ENCODE measurements around the gene RNF123.

RNF123 gene

DNA sequence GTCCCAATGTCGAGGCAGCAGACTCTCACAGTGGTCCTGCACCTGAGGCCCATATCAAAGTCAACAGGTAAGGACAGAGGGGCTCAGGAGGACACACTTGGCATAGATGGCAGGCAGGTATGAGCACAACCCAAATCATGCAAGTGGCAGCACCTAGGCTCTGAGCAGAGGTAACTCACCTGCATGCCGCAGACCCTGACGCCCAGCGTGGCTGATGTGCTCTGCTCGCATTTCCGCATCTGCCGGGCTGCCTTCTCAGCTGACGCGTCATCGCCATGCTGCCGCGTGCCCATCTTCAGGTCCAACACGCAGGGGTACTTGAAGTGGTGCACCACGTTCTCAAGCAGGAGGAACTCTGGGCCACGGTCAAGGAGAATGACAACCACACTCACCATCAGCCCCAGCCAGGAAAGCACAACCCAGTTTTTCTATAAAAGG, 38.6 kb downstream of the RNF123 start:
- H3K9ac ChIP-seq: no peak overlapping the region
- no peaks in the 10 kb centered on the region for H4K20me1 ChIP-seq (ENCODE audit: insufficient read depth)
- TF ChIP-seq, protein P1, sequence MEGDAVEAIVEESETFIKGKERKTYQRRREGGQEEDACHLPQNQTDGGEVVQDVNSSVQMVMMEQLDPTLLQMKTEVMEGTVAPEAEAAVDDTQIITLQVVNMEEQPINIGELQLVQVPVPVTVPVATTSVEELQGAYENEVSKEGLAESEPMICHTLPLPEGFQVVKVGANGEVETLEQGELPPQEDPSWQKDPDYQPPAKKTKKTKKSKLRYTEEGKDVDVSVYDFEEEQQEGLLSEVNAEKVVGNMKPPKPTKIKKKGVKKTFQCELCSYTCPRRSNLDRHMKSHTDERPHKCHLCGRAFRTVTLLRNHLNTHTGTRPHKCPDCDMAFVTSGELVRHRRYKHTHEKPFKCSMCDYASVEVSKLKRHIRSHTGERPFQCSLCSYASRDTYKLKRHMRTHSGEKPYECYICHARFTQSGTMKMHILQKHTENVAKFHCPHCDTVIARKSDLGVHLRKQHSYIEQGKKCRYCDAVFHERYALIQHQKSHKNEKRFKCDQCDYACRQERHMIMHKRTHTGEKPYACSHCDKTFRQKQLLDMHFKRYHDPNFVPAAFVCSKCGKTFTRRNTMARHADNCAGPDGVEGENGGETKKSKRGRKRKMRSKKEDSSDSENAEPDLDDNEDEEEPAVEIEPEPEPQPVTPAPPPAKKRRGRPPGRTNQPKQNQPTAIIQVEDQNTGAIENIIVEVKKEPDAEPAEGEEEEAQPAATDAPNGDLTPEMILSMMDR (conservative IDR thresholded peaks at IDR 0.05; ENCODE audit: low read depth, low read length): no peak
- H3K27me3 ChIP-seq (ENCODE audit: insufficient read depth, low read depth): no peaks in the 10 kb centered on the region
- H3K4me2 ChIP-seq: no peak overlapping the region
- no peak overlapping the region for H3K4me3 ChIP-seq (IDR thresholded peaks at IDR 0.05; ENCODE audit: insufficient read depth, low read depth, low read length)
- H3K4me1 ChIP-seq (ENCODE audit: low read depth, poor library complexity, severe bottlenecking): peaks cover 10% of the 10 kb centered on the region
- peaks cover 6% of the 10 kb centered on the region; the same call in 1 of the 2 replicates for H3K79me2 ChIP-seq (ENCODE audit: insufficient read depth, low read depth)
- no peak overlapping the region for H2AFZ ChIP-seq (ENCODE audit: low read depth)
- no peaks in the 10 kb centered on the region for H3K36me3 ChIP-seq (ENCODE audit: insufficient read depth)
- H3K27ac ChIP-seq: no peak overlapping the region

GRCh38 chr3:49729966-49730609, 40.7 kb downstream of the RNF123 start:
- Histone ChIP-seq H3K27ac (no peak overlapping the region), H3K9ac (no peak overlapping the region), H3K79me2 (ENCODE audit: insufficient read depth, low read depth) (no peaks in the 10 kb centered on the region), H2AFZ (ENCODE audit: low read depth) (no peak overlapping the region), H4K20me1 (ENCODE audit: insufficient read depth) (no peaks in the 10 kb centered on the region), H3K4me1 (ENCODE audit: low read depth, poor library complexity, severe bottlenecking) (peaks cover 1% of the 10 kb centered on the region), H3K36me3 (ENCODE audit: insufficient read depth) (no peaks in the 10 kb centered on the region), H3K27me3 (ENCODE audit: insufficient read depth, low read depth) (no peaks in the 10 kb centered on the region), H3K4me2 (no peak overlapping the region), H3K4me3 (IDR thresholded peaks at IDR 0.05; ENCODE audit: insufficient read depth, low read depth, low read length) (no peak overlapping the region)
- TF ChIP-seq, protein P1 (conservative IDR thresholded peaks at IDR 0.05; ENCODE audit: low read depth, low read length): no peak

- H3K27me3 ChIP-seq (ENCODE audit: insufficient read depth, low read depth): no peaks in the 10 kb centered on the region
- H3K4me3 ChIP-seq (IDR thresholded peaks at IDR 0.05; ENCODE audit: insufficient read depth, low read depth, low read length): no peak overlapping the region
- no peak overlapping the region for H3K9ac ChIP-seq
- TF ChIP-seq, protein P1 (conservative IDR thresholded peaks at IDR 0.05; ENCODE audit: low read depth, low read length): no peak
- H3K36me3 ChIP-seq (ENCODE audit: insufficient read depth): no peaks in the 10 kb centered on the region
- no peak overlapping the region for H3K4me2 ChIP-seq
- H3K27ac ChIP-seq: no peak overlapping the region
- H3K4me1 ChIP-seq (ENCODE audit: low read depth, poor library complexity, severe bottlenecking): no peaks in the 10 kb centered on the region
- no peaks in the 10 kb centered on the region for H4K20me1 ChIP-seq (ENCODE audit: insufficient read depth)
- no peaks in the 10 kb centered on the region for H3K79me2 ChIP-seq (ENCODE audit: insufficient read depth, low read depth)
- no peak overlapping the region for H2AFZ ChIP-seq (ENCODE audit: low read depth)
These were observed 43.2 kb downstream of the RNF123 start for GRCh38 chr3:49732597-49732996.

DNA sequence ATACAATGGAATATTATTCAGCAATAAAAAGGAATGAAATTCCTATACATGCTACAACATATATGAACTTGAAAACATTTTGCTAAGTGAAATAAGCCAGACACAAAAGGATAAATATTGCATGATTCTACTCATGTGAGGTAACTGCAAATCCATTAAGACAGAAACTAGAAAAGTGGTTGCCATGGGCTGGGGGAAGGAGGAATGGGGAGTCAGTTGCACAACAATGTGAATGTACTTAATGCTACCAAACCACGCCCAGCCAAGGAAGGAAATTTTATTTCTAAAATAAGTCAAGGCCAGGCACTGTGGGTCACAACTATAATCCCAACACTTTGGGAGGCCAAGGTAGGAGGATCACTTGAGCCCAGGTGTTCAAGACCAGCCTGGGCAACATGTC, 44.2 kb downstream of the RNF123 start:
- H4K20me1 ChIP-seq (ENCODE audit: insufficient read depth): no peaks in the 10 kb centered on the region
- H3K9ac ChIP-seq: no peak overlapping the region
- no peaks in the 10 kb centered on the region for H3K27me3 ChIP-seq (ENCODE audit: insufficient read depth, low read depth)
- no peak overlapping the region for H2AFZ ChIP-seq (ENCODE audit: low read depth)
- no peaks in the 10 kb centered on the region for H3K36me3 ChIP-seq (ENCODE audit: insufficient read depth)
- no peak overlapping the region for H3K4me3 ChIP-seq (IDR thresholded peaks at IDR 0.05; ENCODE audit: insufficient read depth, low read depth, low read length)
- H3K27ac ChIP-seq: no peak overlapping the region
- no peaks in the 10 kb centered on the region for H3K79me2 ChIP-seq (ENCODE audit: insufficient read depth, low read depth)
- TF ChIP-seq, protein P1 (conservative IDR thresholded peaks at IDR 0.05; ENCODE audit: low read depth, low read length): no peak
- H3K4me1 ChIP-seq (ENCODE audit: low read depth, poor library complexity, severe bottlenecking): no peaks in the 10 kb centered on the region
- H3K4me2 ChIP-seq: no peak overlapping the region

Measured in KMS-11 (cell line).